ENCODE data around the gene MEF2D.

Gene MEF2D

DNA sequence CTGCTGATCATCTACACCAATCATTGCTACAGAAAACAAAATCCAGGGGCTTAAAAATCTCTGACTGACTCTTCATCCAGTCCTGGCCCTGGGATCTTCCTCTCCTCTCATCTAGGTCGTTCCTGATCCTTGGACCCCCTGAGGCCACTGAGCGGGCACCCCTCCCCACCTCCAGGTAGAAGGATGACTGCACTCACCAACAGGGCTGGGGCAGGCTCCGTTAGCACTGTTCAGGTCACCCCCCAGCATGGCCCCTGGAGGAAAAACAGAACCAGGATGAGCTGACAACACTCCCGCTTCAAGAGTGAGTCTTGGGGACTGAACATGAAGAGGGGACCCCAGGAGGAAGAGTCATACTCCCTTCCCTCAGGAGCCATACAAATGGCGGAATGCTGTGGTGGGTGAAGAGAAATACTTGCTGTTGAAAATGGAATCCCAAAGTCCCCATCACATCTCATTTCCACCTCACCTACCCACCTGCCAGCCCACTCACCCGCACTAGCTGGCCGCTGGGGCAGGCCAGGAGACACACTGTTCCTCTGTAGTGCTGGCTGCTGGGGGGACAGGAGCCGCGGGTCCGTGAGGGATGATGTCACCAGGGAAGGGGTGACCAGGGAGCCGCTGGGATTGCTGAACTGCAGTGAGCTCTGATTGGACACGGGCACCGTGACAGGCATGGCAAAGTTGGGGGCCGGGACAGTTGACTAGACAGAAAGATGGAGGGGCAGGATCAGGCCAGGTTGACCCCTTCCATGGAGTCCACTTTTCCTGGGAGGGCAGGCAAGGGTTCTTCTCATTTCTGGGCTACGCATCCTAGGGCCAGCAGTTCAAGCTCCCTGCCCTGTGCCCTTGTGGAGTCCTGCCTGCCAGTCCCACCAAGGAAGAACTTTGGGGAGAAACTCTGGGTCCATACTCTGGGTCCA is 21.2 kb downstream of the MEF2D start:
- peaks cover 98% of the 10 kb centered on the region for H3K79me2 ChIP-seq (ENCODE audit: low read length)
- no peak overlapping the region for H3K4me2 ChIP-seq (ENCODE audit: low read depth, low read length)
- no peak overlapping the region for H3K4me3 ChIP-seq (ENCODE audit: low read length)
- no peaks in the 10 kb centered on the region for H3K27me3 ChIP-seq (replicated peaks; ENCODE audit: insufficient read depth, low read length)
- TF ChIP-seq EZH2phosphoT487 (IDR thresholded peaks at IDR 0.05; ENCODE audit: low read length) (no peak), EZH2 (optimal IDR thresholded peaks at IDR 0.05; ENCODE audit: low read depth, low read length) (no peak)
- TF ChIP-seq, protein P1, sequence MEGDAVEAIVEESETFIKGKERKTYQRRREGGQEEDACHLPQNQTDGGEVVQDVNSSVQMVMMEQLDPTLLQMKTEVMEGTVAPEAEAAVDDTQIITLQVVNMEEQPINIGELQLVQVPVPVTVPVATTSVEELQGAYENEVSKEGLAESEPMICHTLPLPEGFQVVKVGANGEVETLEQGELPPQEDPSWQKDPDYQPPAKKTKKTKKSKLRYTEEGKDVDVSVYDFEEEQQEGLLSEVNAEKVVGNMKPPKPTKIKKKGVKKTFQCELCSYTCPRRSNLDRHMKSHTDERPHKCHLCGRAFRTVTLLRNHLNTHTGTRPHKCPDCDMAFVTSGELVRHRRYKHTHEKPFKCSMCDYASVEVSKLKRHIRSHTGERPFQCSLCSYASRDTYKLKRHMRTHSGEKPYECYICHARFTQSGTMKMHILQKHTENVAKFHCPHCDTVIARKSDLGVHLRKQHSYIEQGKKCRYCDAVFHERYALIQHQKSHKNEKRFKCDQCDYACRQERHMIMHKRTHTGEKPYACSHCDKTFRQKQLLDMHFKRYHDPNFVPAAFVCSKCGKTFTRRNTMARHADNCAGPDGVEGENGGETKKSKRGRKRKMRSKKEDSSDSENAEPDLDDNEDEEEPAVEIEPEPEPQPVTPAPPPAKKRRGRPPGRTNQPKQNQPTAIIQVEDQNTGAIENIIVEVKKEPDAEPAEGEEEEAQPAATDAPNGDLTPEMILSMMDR (IDR thresholded peaks at IDR 0.05; ENCODE audit: low read length) = no peak
- no peak for DNase-seq
- H3F3A ChIP-seq (ENCODE audit: insufficient read depth, low read length) = peaks cover 19% of the 10 kb centered on the region
- peaks cover 4% of the 10 kb centered on the region; the same call in 1 of the 2 replicates for H4K20me1 ChIP-seq (ENCODE audit: insufficient read depth, low read length)
- H3K36me3 ChIP-seq (replicated peaks; ENCODE audit: insufficient read depth, low read length) = peaks cover 51% of the 10 kb centered on the region
- H3K9ac ChIP-seq (ENCODE audit: low read length) = no peak overlapping the region
- no peaks in the 10 kb centered on the region for H3K9me3 ChIP-seq (replicated peaks; ENCODE audit: insufficient read depth, low read length)
- peaks cover 33% of the 10 kb centered on the region for H3K4me1 ChIP-seq (ENCODE audit: low read length)
- no peak overlapping the region for H2AFZ ChIP-seq (ENCODE audit: low read length)
- H3K9me2 ChIP-seq (replicated peaks; ENCODE audit: insufficient read depth, low read length) = no peaks in the 10 kb centered on the region
- no peak overlapping the region for H3K27ac ChIP-seq (ENCODE audit: low read length)

DNA sequence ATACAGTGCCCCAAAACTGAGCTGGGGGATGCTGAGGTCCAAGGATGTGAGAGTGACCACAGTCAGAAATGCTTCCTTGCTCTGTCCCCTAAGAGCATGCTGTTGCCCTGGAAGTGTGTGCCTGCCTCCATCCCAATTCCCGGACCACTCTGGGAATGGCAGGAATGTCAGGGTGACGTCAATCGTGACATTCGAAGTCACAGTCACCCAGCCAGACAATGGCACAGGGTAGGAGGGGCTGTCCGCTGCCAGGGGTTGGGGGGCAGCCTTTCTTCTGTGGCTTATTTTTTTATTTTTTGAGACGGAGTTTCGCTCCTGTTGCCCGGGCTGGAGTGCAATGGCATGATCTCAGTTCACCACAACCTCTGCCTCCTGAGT is 22.3 kb downstream of the MEF2D start:
- peaks cover 25% of the 10 kb centered on the region for H3K4me1 ChIP-seq (ENCODE audit: low read length)
- no peaks in the 10 kb centered on the region for H3K9me3 ChIP-seq (replicated peaks; ENCODE audit: insufficient read depth, low read length)
- no peak overlapping the region for H3K27ac ChIP-seq (ENCODE audit: low read length)
- TF ChIP-seq, protein P1 (IDR thresholded peaks at IDR 0.05; ENCODE audit: low read length) = no peak
- TF ChIP-seq EZH2 (optimal IDR thresholded peaks at IDR 0.05; ENCODE audit: low read depth, low read length) (no peak), EZH2phosphoT487 (IDR thresholded peaks at IDR 0.05; ENCODE audit: low read length) (no peak)
- H3F3A ChIP-seq (ENCODE audit: insufficient read depth, low read length) = peaks cover 26% of the 10 kb centered on the region
- no peak overlapping the region for H2AFZ ChIP-seq (ENCODE audit: low read length)
- H3K27me3 ChIP-seq (replicated peaks; ENCODE audit: insufficient read depth, low read length) = no peaks in the 10 kb centered on the region
- no peaks in the 10 kb centered on the region for H3K9me2 ChIP-seq (replicated peaks; ENCODE audit: insufficient read depth, low read length)
- H3K9ac ChIP-seq (ENCODE audit: low read length) = no peak overlapping the region
- DNase-seq = no peak
- H3K4me2 ChIP-seq (ENCODE audit: low read depth, low read length) = no peak overlapping the region
- peaks cover 55% of the 10 kb centered on the region for H3K36me3 ChIP-seq (replicated peaks; ENCODE audit: insufficient read depth, low read length)
- H4K20me1 ChIP-seq (ENCODE audit: insufficient read depth, low read length) = no peaks in the 10 kb centered on the region; the same call in 1 of the 2 replicates
- peaks cover 97% of the 10 kb centered on the region for H3K79me2 ChIP-seq (ENCODE audit: low read length)
- no peak overlapping the region for H3K4me3 ChIP-seq (ENCODE audit: low read length)

DNA sequence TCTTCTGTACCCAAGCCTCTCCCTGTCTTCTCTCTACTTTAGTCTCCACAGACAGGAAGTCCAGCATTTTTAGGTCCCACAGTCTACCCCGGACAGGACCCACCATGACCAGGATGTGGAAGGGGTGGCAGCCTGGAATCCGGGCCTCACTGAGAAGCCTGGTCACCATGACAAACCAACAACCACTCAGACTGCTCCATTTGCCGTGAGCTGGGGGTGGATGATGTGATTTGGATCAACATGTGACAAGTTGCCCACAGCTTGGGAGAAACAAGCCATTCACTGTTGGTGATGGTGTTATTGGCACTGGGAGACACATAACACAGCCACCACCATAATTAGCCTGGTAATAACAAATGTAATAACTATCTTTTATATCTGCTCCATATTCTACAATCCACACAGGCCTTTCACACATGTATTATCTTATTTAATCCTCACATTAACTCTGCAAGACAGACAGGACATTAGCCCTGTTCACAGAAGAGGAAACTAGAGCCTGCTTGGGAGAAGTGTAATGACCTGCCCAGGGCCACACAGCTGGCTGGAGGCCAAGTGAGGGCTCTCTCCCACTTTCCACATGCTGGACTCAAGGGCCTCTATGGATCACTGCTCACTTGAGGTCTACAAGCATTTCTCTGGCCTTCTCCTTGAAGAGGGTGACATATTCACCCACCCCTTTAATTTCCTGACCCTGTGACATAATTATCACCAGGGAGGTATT is 22.9 kb downstream of the MEF2D start:
- H3K9me3 ChIP-seq (replicated peaks; ENCODE audit: insufficient read depth, low read length) = no peaks in the 10 kb centered on the region
- H3K4me2 ChIP-seq (ENCODE audit: low read depth, low read length) = no peak overlapping the region
- no peak overlapping the region for H3K9ac ChIP-seq (ENCODE audit: low read length)
- peaks cover 19% of the 10 kb centered on the region for H3K4me1 ChIP-seq (ENCODE audit: low read length)
- H3K27ac ChIP-seq (ENCODE audit: low read length) = no peak overlapping the region
- peaks cover 50% of the 10 kb centered on the region for H3K36me3 ChIP-seq (replicated peaks; ENCODE audit: insufficient read depth, low read length)
- no peak for DNase-seq
- H3K79me2 ChIP-seq (ENCODE audit: low read length) = peaks cover 92% of the 10 kb centered on the region
- no peaks in the 10 kb centered on the region for H3K9me2 ChIP-seq (replicated peaks; ENCODE audit: insufficient read depth, low read length)
- TF ChIP-seq, protein P1 (IDR thresholded peaks at IDR 0.05; ENCODE audit: low read length) = no peak
- no peak for TF ChIP-seq EZH2phosphoT487 (IDR thresholded peaks at IDR 0.05; ENCODE audit: low read length)
- TF ChIP-seq EZH2 (optimal IDR thresholded peaks at IDR 0.05; ENCODE audit: low read depth, low read length) = no peak
- H3K4me3 ChIP-seq (ENCODE audit: low read length) = no peak overlapping the region
- H2AFZ ChIP-seq (ENCODE audit: low read length) = no peak overlapping the region
- no peaks in the 10 kb centered on the region for H4K20me1 ChIP-seq (ENCODE audit: insufficient read depth, low read length)
- peaks cover 22% of the 10 kb centered on the region for H3F3A ChIP-seq (ENCODE audit: insufficient read depth, low read length)
- no peaks in the 10 kb centered on the region for H3K27me3 ChIP-seq (replicated peaks; ENCODE audit: insufficient read depth, low read length)

Measured in MM.1S (cell line).